Ovary (tissue), 3 donors: Measurements from ENCODE around the gene ANO8.

Source experiments
- EP300 ChIP-seq: sonication (generic); formaldehyde crosslinking; IDR thresholded peaks from one replicate; pipeline ENCODE4 v1.6.1; 2017; ENCODE audit warnings: antibody characterized with exemption
- POLR2A ChIP-seq: fragments of 450-650 bp; IDR thresholded peaks from one replicate; pipeline ENCODE4 v1.6.1; 2017; ENCODE audit warnings: antibody characterized with exemption, mild to moderate bottlenecking, moderate library complexity
- TF ChIP-seq, protein P1 (sequence below), 3 donors: fragments of 450-650 bp in 2 of 3; fragments of 200-600 bp in 1 of 3; IDR thresholded peaks; one replicate each; pipeline versions ENCODE4 v1.5.1 to v1.8.0; 2016 to 2022; ENCODE audit warnings: antibody characterized with exemption in 3 of 3, mild to moderate bottlenecking in 1 of 3
- donor health status: DM: no; HTN: no; CAD: no.

DNA sequence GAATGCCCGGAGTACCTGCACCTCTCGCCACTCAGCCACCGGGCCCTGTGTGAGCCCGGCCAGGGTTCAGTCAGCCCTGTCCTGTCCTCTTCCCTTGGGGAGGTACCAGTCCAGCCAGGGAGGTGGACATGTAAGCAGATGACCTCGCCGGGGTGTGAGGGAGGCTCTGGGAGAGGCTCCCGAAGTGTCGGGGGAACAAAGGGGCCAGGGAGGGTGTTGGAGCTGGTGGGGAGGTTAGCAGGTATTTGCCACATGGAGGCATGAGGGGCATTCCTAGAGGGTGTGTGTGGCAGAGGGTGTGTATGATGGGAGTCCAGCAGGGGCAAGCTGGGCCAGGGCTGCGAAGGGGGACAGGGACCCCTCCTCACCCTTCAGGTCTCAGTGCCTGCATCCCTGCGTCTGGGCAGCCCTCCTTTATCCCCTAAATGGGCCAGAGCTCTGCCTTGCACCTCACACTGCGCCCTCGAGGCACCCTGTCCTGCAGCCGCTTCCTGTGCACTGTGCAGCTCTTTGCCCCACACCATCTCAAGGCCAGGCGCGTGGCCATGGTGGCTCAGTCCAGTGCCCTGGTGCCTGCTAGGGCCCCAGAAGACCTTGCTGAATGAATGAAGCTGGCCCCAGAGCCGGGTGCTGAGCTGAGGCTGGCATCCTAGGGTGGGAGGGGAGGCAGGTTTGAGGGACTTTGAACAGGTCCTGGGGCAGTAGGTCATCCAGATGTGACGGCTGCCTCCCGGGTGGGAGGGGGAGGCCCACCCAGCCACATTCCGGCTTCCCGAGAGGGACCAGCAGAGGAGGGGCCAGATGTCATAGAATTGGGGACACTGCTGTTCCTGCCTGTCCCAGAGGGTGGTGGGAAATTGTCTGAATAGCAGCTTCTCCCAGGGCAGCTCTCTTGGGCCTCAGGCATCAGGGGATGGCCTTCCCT, 22.2 kb downstream of the ANO8 start:
- TF ChIP-seq EP300 (no peak), POLR2A (no peak)
- TF ChIP-seq, protein P1, sequence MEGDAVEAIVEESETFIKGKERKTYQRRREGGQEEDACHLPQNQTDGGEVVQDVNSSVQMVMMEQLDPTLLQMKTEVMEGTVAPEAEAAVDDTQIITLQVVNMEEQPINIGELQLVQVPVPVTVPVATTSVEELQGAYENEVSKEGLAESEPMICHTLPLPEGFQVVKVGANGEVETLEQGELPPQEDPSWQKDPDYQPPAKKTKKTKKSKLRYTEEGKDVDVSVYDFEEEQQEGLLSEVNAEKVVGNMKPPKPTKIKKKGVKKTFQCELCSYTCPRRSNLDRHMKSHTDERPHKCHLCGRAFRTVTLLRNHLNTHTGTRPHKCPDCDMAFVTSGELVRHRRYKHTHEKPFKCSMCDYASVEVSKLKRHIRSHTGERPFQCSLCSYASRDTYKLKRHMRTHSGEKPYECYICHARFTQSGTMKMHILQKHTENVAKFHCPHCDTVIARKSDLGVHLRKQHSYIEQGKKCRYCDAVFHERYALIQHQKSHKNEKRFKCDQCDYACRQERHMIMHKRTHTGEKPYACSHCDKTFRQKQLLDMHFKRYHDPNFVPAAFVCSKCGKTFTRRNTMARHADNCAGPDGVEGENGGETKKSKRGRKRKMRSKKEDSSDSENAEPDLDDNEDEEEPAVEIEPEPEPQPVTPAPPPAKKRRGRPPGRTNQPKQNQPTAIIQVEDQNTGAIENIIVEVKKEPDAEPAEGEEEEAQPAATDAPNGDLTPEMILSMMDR (IDR thresholded peaks at IDR 0.05): no peak
